HG03378 (cell line): Measurements from ENCODE around the gene MT1G.
"Not testable (repeated sequence)": the region's sequence is repeated elsewhere in the genome, so short reads cannot be mapped to it uniquely, and the experiment has no call there.

Experiments used
- ATAC-seq: cut with Tn5 transposase; IDR thresholded peaks from one replicate; pipeline ENCODE4 v1.9.1; 2021; ENCODE audit warnings: mild to moderate bottlenecking, moderate library complexity; ENCODE audit not compliant: unreplicated experiment

Gene MT1G

DNA sequence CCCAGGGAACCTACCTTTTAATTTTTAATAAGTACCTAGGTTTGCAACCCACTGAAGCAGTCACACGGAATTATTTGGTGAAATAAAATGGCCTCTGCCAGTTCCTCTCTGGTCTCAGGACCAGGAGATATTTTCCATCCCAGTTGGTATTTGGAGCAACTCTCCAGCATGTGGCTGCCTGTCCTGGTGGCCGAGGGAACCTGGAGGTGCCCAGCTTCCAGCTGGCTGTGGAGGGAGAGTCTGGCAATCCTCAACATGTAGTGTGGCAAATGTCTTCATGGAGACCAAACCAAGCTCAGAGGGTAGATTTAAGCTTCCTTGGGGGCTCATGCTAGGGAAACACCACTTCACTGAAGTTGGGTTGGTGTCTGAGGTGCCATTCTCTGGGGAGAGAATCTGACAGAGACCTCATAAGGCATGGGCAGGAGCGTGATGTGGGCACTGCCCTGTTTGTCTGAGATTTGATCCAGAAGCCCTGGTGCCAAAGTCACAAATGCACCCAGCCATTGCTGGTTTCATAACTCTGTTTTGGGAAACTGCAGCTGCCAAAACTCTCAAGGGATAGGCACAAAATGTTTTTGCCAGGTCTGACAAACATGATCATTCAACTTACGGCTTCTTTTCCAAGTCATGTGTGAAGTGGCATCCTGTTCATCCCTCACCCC, 17.2 kb upstream of the MT1G start:
- ATAC-seq: no peak

DNA sequence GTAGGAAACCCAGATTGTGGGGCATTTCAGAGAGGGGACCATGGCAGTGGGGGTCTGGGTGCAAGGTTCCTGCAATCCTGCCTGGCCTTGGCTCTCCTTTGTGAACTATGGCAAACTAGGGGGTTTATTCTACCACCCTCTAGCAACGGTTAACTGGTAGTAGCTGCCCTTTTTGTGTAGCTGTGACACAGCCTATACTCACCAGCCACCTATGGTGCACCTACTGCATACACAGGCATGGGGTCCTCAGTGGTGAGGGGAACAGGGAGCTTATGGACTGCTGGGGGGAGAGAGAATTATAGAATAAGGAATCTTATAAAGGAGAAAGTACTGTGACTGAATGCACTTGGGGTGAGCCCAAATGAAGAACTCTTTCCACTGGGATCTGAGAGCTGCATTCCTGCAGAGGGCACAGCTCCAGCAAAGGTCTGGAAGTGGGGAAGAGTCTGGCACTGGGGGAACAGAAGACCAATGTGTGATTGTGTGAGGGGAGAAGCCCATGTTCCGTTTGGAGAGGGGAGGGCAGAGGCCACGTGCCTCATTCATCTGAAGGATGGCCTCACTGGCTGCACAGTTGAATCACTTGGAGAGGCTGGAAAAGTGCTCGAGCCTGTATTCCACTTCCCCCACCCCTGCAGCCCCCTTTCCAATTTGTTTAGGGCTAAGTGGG, 16.5 kb upstream of the MT1G start:
- ATAC-seq: no peak

DNA sequence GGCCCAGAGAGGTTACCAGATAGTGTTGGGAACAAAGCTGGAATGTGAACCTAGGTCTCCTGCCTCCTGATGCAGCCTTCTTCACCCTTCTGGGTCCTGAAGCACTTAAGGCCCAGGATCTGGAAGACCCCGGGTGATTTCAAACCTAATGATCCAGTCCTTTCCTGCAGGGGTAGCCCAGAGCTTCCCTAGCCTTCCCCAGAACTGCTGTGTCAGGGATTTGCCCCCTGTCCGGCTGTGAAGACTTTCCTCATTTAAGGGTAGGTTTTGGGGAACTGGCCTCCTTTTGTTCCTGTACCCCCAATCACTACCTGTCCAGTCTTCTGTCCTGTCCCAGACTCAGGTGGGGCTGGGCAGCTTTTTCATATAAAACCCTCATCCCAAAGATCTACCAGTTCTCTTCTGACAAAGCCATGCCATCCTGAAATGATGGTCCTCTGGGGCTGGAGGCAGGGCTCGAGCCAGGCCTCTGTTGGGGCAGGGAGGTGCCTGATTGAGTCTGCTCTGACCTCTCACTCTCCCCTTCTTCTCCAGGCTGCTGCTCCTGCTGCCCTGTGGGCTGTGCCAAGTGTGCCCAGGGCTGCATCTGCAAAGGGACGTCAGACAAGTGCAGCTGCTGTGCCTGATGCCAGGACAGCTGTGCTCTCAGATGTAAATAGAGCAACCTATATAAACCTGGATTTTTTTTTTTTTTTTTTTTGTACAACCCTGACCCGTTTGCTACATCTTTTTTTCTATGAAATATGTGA, 15.7 kb upstream of the MT1G start:
- ATAC-seq: no peak

DNA sequence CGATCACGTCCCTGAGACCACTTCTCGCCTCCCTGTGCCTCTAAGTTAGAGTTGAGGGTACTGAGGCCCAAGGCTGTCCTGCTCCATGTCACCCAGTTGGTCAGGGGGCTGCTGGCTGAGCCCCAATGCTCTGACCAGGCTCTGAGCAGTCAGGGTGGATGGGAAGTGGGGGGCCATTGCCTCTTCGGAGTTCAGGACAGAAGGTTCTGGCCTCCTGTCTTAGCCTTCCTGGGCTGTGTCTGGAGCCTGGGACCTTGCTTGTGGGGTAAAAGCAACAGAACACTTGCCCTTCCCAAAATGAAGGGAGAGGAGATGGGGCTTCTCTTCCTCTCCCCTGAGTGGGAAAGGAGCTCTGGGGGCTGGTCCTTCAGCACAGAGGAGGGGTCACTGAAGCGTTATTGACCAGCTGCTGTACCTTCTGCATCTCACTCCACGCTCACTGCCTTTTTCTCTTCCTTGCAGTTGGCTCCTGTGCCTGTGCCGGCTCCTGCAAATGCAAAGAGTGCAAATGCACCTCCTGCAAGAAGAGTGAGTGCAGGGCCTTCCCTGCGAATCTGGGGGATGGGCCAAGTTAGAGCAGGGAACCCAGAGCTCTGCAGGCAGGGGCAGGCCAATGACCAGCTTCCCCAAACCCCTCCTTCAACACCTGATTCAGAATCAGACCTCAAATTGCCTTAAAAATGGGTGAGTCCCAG, 15.0 kb upstream of the MT1G start:
- ATAC-seq: no peak

DNA sequence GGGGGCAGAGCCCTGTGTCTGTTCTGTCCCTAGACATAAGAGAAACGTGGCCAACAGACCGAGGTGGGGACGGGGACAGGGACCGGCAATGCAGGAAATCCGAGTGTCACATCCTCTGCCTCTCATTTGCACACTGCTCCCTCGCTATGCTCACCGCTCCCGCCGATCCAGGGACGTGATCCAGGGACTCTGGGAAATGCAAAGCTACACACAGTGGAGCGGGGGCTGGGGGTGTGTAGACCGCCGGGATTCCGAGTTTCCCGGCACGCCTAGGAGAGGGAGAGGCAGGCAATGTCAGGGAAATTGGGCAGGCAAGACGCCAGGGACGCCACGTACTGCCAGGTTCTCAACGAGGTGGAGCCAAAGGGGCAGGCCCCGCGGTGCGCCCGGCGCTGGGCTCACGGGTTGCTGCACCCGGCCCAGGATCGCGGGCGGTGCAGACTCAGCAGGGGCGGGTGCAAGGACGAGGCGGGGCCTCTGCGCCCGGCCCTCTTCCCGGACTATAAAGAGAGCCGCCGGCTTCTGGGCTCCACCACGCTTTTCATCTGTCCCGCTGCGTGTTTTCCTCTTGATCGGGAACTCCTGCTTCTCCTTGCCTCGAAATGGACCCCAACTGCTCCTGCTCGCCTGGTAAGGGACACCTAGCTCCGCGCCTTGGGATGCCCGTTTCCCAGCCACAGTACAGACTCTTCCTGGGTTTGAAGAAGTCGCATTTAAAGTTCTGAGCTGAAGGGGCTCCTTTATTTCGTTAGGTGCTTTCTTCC, 14.3 kb upstream of the MT1G start, which contains the start of gene MT1X:
Gene MT1X (plus strand): TSS at position 532 of the 764 bp plus-strand sequence. CDS start 71 bp downstream, at position 603.
- ATAC-seq: peak; percentile 84

DNA sequence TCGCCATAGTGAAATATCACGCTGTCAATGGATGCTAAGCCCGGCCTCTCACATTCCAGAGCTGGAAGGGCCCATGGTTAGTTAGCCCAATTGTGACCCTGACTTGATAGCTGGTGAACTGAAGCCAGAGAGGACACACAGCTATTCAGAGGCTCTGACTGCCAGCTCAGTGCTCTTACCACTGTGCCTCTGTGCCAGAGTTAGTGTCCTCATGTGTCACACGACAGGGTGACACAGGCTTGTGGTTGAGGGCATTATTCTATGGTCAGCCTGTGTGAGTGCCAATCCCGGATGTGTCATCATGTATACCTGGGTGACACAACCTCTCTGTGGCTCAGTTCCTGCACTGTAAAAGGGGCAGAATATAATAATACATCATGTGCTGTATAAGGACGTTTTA, 12.0 kb upstream of the MT1G start:
- no peak for ATAC-seq

DNA sequence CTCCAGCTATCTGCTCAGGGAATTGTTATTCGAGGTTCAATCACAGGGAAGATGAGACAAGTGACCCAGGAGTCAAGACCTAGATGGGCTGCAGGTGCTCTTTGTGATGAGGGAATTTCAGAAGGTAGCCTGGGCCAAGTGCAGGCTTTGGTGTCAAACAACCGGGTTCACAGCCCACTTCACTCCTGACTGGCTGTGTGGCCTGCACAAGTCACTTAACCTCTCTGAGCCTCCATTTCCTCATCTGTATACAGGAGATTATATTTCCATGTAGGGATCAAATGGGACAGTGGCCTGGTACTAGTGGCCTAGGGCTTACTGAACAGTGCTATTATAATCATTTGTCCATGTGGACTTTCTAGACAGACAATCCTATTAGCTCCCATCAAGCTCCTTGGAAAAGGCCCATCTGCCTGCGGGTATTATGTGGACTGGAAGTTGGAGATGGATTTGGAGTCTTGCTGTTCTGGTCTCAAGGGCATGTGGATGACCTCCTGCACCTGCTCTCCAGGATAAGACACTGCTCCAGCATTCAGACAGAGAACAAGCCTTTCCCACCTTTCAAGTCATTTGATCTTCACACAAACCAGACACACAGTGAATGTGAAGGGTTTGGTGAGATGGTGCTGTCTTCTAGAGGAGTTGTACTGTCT, 11.3 kb upstream of the MT1G start:
- ATAC-seq: no peak

DNA sequence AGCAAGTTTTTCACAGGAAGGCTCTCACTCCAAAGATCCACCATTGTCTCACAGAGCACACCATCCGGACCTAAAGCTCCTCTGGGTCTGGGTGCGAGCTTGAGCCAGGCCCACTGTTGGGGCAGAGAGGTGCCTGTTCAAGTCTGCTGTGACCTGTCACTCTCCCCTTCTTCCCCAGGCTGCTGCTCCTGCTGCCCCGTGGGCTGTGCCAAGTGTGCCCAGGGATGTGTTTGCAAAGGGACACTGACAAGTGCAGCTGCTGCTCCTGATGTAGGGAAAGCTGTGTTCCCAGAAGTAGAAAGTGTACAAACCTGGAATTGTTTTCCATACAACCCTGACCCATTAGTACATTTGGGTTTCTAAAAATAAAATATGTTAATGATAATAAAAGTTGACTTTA, 9.6 kb upstream of the MT1G start:
- ATAC-seq: no peak

DNA sequence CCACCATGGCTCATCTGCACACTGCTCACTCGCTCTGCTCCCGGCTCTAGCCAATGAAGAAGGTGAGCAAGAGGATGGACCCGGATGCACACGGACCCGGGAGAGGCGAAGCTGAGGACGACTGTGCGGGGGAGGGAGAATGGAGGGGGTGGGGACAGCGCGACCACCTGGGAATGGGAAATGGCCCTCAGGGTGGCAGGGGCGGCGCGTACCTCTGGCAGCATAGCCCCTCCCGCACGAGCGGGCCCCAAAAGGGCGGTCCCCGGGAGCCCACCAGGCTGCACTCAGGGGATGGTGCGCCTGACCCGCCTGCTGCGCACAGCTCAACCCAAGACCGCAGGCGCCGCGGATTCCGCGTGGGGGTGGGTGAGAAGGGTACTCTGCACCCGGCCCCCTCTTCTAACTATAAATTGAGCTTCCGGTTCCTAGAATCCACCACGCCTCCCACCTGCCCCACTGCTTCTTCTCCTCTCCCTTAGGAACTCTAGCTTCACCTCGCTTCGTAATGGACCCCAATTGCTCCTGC, 7.9 kb upstream of the MT1G start:
- ATAC-seq: no peak

DNA sequence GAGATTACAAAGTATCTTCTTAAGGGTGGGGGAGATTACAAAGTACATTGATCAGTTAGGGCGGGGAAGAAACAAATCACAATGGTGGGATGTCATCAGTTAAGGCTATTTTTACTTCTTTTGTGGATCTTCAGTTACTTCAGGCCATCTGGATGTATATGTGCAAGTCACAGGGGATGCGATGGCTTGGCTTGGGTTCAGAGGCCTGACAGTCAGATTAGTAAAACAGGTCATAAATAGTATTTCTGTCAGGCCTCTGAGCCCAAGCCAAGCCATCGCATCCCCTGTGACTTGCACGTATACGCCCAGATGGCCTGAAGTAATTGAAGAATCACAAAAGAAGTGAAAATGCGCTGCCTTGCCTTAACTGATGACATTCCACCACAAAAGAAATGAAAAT, 6.7 kb upstream of the MT1G start:
- not testable (repeated sequence) for ATAC-seq

DNA sequence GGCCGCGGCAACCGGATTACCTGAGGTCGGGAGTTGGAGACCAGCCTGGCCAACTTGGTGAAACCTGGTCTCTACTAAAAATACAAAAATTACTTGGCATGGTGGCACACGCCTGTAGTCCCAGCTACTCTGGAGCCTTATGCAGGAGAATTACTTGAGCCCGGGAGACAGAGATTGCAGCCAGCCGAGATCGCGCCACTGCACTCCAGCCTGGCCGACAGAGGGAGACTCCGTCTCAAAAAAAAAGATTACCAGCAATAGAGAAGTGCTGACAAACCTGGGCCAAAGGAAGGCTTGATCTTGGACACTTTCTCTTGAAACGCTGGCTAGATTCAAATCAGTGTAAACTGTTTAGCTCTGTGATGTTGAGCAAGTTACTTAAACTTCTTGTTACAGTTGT, 6.1 kb upstream of the MT1G start:
- no peak for ATAC-seq

DNA sequence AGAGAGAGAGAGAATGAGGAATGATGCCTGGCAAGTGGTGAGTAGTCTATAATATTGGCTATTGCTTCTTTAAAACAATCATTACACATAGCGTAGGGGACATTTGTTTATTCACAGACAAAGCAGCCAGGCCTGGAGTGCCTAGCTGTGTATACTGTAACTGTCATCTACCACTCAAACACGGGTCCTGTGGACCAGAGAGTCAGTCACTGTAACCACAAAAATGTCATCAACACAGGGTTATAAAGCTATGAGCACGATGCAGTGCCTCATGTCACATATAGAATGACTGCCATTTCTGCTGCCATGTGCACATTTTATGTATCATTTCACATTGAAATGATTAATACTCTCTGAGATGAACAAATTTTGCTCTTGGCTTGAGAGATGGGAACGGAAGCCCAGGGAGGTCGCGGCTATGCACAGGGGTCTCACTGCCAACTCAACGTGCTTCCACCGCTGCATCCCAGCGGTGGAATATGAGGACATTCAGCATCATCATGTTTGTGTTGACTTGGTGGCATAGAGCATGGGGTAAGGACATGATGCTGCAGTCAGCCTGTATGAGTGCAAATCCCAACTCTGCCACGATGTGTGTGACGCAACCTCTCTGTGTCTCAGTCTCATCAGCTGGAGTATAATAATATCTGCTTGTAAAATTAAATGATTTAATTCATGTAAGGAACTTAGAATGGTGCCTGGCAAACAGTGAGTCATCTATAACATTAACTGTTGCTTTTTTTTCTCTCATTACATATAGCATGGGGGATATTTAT, 5.1 kb upstream of the MT1G start:
- no peak for ATAC-seq

DNA sequence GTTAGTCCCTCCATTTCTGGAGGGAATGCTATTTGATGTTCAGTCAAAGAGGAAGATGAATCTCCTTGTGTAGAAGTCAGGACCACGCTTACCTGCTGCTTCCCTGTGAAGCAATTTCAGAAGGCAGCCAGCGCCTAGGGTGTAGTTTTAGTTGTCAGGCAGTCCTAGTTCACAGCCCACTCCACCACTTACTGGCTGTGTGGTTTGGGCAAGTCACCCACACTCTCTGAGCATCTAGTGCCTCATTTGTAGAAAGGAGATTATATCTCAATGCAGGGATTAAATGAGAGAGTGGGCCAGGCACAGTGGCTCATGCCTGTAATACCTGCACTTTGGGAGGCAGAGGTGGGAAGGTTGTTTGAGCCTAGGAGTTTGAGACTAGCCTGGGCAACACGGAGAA, 4.3 kb upstream of the MT1G start:
- not testable (repeated sequence) for ATAC-seq

DNA sequence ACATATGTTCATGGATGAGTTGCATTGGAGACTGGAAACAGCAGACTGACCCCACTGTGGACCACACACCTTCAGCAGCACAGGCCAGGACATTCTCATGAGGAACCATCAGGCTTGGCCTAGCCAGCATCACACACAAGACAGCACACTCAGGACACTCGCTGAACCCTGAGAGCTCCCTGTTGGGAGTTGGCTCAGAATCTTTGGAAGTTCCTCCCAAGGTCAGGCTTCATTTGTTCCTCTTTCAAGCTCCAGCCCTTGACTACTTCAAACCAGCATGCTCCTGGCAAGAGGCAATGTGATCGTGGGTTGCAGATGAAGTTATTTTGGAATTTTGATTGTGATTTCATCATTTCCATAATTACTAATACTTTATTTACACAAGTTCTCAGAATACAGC, 3.8 kb upstream of the MT1G start:
- ATAC-seq: not testable (repeated sequence)

DNA sequence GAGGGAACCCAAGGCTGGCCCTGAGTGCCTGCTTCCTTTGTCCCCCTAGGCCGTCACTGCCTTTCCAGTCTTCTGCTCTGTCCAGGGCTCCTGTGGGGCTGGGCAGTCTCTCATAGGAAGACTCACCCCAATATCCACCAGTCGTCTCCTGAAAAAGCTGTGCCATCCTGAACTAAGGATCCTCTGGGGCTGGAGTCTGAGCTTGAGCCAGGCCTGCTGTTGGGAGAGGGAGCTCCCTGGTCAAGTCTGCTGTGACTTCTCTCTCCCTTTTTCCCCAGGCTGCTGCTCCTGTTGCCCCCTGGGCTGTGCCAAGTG, 2.7 kb upstream of the MT1G start:
- no peak for ATAC-seq

DNA sequence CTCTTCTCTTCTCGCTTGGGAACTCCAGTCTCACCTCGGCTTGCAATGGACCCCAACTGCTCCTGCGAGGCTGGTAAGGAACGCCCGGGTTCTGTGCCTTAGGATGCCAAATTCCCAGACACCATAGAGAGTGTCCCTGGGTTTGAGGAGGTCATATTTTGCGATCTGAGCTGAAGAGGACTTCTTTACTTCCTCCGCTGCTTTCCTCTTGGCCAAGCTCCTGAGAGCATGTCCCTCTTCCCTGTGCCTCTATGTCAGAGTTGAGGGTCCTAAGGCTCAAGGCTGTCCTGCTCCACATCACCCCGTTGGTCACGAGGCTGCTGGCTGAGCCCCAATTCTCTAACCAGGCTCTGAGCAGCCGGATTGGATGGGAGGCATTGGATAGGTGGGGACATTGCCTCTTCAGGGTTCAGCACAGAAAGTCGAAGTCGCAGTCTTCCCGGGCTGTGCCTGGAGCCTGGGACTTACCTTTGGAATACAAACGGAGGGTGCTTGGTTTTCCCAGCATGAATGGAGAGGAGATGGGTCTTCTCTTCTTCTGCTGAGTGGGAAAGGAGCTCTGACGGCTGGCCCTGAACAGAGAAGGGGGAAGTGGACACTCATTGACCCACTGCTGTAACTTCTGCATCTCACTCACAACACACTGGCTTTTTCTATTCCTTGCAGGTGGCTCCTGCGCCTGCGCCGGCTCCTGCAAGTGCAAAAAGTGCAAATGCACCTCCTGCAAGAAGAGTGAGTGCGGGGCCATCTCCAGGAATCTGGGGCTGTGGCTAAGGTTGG, 2.2 kb upstream of the MT1G start:
- ATAC-seq: no peak

DNA sequence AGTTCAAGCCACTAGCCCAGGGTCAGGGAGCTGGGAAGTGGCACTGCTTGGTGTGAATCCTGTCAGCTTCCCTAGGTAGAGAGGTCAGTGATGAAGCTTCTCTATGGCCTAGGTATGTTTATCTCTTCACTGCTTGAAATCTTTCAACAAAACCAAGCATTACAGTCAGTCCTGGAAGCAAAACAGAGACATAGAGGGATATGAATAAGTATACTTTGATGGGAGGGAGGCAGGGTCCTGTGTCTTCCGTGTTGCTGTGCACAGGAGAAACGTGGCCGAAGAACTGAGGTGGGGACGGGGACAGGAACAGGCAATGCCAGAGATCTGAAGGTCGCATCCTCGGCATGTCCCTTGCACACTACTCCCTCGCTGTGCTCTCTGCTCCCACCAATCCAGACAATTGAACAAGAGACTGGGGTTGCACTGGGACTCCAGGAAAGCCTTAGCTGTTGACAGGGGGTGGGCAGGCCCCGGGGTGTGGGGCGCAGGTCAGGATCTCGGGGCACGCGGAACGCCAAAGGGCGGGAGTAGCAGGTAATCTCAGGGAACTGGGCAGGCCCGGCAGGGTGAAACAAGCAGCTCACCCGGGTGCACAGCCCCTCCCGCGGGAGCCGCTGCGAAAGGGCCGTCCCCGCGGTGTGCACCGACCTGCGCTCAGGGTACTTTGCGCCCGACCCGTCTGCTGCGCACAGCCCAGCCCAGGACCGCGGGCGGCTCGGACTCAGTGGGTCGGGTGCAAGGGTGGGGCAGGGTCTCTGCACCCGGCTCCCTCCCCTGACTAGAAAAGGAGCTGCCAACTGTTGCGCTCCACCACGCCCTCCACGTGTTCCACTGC, 1.4 kb upstream of the MT1G start, which contains the start of gene MT1H:
Gene MT1H (plus strand): TSS at position 810 of the 835 bp plus-strand sequence. CDS start 71 bp downstream, outside the sequence.
- ATAC-seq: no peak
